ENCODE measurements around the gene EDAR. TPM values are rescaled to one million over a fixed set of nuclear protein-coding genes. Genes with fewer than 3 reads are reported as not detected.

The EDAR gene
- total RNA-seq, 1 experiment from 2014 or later, result 0.15 TPM

GRCh38 chr2:108893277-108893676, 95.7 kb downstream of the EDAR start:
- Histone ChIP-seq H2AFZ (ENCODE audit: low read depth, low read length, poor library complexity, severe bottlenecking) (no peak overlapping the region), H3K4me1 (ENCODE audit: control insufficient read depth in 1 of 2, insufficient read depth in 2 of 2, low read length in 2 of 2) (no peaks in the 10 kb centered on the region), H3K9me3 (ENCODE audit: control insufficient read depth in 1 of 2, insufficient read depth in 1 of 2, low read depth in 1 of 2, low read length in 2 of 2) (no peaks in the 10 kb centered on the region), H3K4me3 (replicated peaks in 1 of 2; ENCODE audit: low read depth in 1 of 2, low read length in 2 of 2) (no peak overlapping the region), H3K27me3 (ENCODE audit: insufficient read depth, low read length) (no peaks in the 10 kb centered on the region), H3K4me2 (ENCODE audit: low read length) (no peak overlapping the region), H3K36me3 (ENCODE audit: control insufficient read depth in 1 of 2, insufficient read depth in 2 of 2, low read length in 2 of 2) (no peaks in the 10 kb centered on the region), H3K9ac (ENCODE audit: low read length) (no peak overlapping the region), H3K9me2 (ENCODE audit: insufficient read depth) (no peaks in the 10 kb centered on the region), H3K79me2 (ENCODE audit: insufficient read depth, low read length) (no peaks in the 10 kb centered on the region), H3K27ac (ENCODE audit: low read depth, low read length) (no peak overlapping the region), H4K20me1 (ENCODE audit: insufficient read depth) (no peaks in the 10 kb centered on the region)
- ATAC-seq (no peak), DNase-seq (ENCODE audit: low read depth, low spot score) (no peak)
- ChIA-PET CTCF (no interaction called here), POLR2A (no interaction called here), RAD21 (ENCODE audit: low non-redundant PET in 1 of 2, low total read pairs in 2 of 2, uncharacterized antibody in 2 of 2, unreplicated experiment in 2 of 2) (no interaction called here)
- intact Hi-C loops (cut with micrococcal nuclease), result no loop called here
- BruUV-seq (replicated peaks), result no TSS peak
- no peak for TF ChIP-seq JUND (IDR thresholded peaks at IDR 0.05)
- no peak for TF ChIP-seq TCF7L2 (IDR thresholded peaks at IDR 0.05; ENCODE audit: borderline replicate concordance, extremely low read depth, insufficient read depth, insufficient read length)
- TF ChIP-seq RAD21 (IDR thresholded peaks at IDR 0.05; ENCODE audit: low read depth), result no peak
- TF ChIP-seq FOSL1 (IDR thresholded peaks at IDR 0.05; ENCODE audit: low read depth), result no peak
- no peak for TF ChIP-seq SIN3A (IDR thresholded peaks at IDR 0.05; ENCODE audit: low read depth)
- TF ChIP-seq EZH2phosphoT487 (IDR thresholded peaks at IDR 0.05; ENCODE audit: borderline replicate concordance), result no peak
- TF ChIP-seq SRF (IDR thresholded peaks at IDR 0.05; ENCODE audit: low read depth), result no peak
- no peak for TF ChIP-seq SP1 (IDR thresholded peaks at IDR 0.05; ENCODE audit: low read depth)
- TF ChIP-seq POLR2AphosphoS5 (IDR thresholded peaks at IDR 0.05; ENCODE audit: low read depth, low read length), result no peak
- no peak for TF ChIP-seq CTCF (IDR thresholded peaks at IDR 0.05 in 2 of 3, conservative IDR thresholded peaks at IDR 0.05 in 1 of 3; ENCODE audit: borderline replicate concordance in 1 of 3, insufficient read depth in 1 of 3, low read depth in 2 of 3, low read length in 2 of 3)

GRCh38 chr2:108889907-108890306, 99.1 kb downstream of the EDAR start:
- no peaks in the 10 kb centered on the region for H3K9me3 ChIP-seq (ENCODE audit: control insufficient read depth in 1 of 2, insufficient read depth in 1 of 2, low read depth in 1 of 2, low read length in 2 of 2)
- no peak for DNase-seq (ENCODE audit: low read depth, low spot score)
- no peak overlapping the region for H3K4me3 ChIP-seq (replicated peaks in 1 of 2; ENCODE audit: low read depth in 1 of 2, low read length in 2 of 2)
- no peaks in the 10 kb centered on the region for H4K20me1 ChIP-seq (ENCODE audit: insufficient read depth)
- no peaks in the 10 kb centered on the region for H3K27me3 ChIP-seq (ENCODE audit: insufficient read depth, low read length)
- RAD21 ChIA-PET (ENCODE audit: low non-redundant PET in 1 of 2, low total read pairs in 2 of 2, uncharacterized antibody in 2 of 2, unreplicated experiment in 2 of 2), result no interaction called here
- H3K4me1 ChIP-seq (ENCODE audit: control insufficient read depth in 1 of 2, insufficient read depth in 2 of 2, low read length in 2 of 2), result no peaks in the 10 kb centered on the region
- H3K4me2 ChIP-seq (ENCODE audit: low read length), result no peak overlapping the region
- no peak overlapping the region for H3K9ac ChIP-seq (ENCODE audit: low read length)
- H3K27ac ChIP-seq (ENCODE audit: low read depth, low read length), result no peak overlapping the region
- no peaks in the 10 kb centered on the region for H3K36me3 ChIP-seq (ENCODE audit: control insufficient read depth in 1 of 2, insufficient read depth in 2 of 2, low read length in 2 of 2)
- no peaks in the 10 kb centered on the region for H3K9me2 ChIP-seq (ENCODE audit: insufficient read depth)
- intact Hi-C loops (cut with micrococcal nuclease), result no loop called here
- BruUV-seq (replicated peaks), result no TSS peak
- POLR2A ChIA-PET, result no interaction called here
- CTCF ChIA-PET, result no interaction called here
- no peak for ATAC-seq
- H3K79me2 ChIP-seq (ENCODE audit: insufficient read depth, low read length), result no peaks in the 10 kb centered on the region
- no peak overlapping the region for H2AFZ ChIP-seq (ENCODE audit: low read depth, low read length, poor library complexity, severe bottlenecking)
- TF ChIP-seq EZH2 (IDR thresholded peaks at IDR 0.05) (no peak), POLR2A (IDR thresholded peaks at IDR 0.05; ENCODE audit: borderline replicate concordance, extremely low read depth, insufficient read depth, insufficient read length) (no peak), JUND (IDR thresholded peaks at IDR 0.05) (no peak), CTCF (IDR thresholded peaks at IDR 0.05 in 2 of 3, conservative IDR thresholded peaks at IDR 0.05 in 1 of 3; ENCODE audit: borderline replicate concordance in 1 of 3, insufficient read depth in 1 of 3, low read depth in 2 of 3, low read length in 2 of 3) (no peak), ZFX (IDR thresholded peaks at IDR 0.05) (no peak), FOSL1 (IDR thresholded peaks at IDR 0.05; ENCODE audit: low read depth) (no peak), MAX (IDR thresholded peaks at IDR 0.05) (no peak), SP1 (IDR thresholded peaks at IDR 0.05; ENCODE audit: low read depth) (no peak), ZNF274 (IDR thresholded peaks at IDR 0.05; ENCODE audit: low read depth, low read length) (no peak), ELF1 (IDR thresholded peaks at IDR 0.05; ENCODE audit: borderline replicate concordance, low read depth) (no peak), SIN3A (IDR thresholded peaks at IDR 0.05; ENCODE audit: low read depth) (no peak), RAD21 (IDR thresholded peaks at IDR 0.05; ENCODE audit: low read depth) (no peak), CBX3 (IDR thresholded peaks at IDR 0.05; ENCODE audit: low read depth) (no peak), ATF3 (IDR thresholded peaks at IDR 0.05) (no peak), TCF7L2 (IDR thresholded peaks at IDR 0.05; ENCODE audit: borderline replicate concordance, extremely low read depth, insufficient read depth, insufficient read length) (no peak)
